Panc1 (cell line): ENCODE measurements around the gene PCNT. TPM values are rescaled to one million over a fixed set of nuclear protein-coding genes. Genes with fewer than 3 reads are reported as not detected.

Experiments used
- ATAC-seq: fragments of 200-7000 bp; cut with Tn5 transposase; 2 replicates; pipeline ENCODE4 v1.9.1; 2020; ENCODE audit warnings: mild to moderate bottlenecking, moderate library complexity
- BruUV-seq: library from RNA; stranded (reverse); fragments of 400-500 nt; replicated peaks from 2 replicates; lab custom pipeline; 2021; lab: Mats Ljungman, UMichigan
- CTCF ChIA-PET: fragments of 300-600 bp; sonication (Branson Sonifier 250); formaldehyde crosslinking; loops from one replicate; lab custom pipeline; 2022; ENCODE audit warnings: antibody characterized with exemption; lab: Charles Lee
- POLR2A ChIA-PET: fragments of 300-600 bp; sonication (Branson Sonifier 250); formaldehyde crosslinking; loops from one replicate; lab custom pipeline; 2022; ENCODE audit warnings: antibody characterized with exemption; lab: Charles Lee
- DNase-seq: peaks from one replicate; pipeline ENCODE4 v3.0.0-alpha.2; 2010; ENCODE audit warnings: low read depth, low spot score
- H3K27ac ChIP-seq: 2 replicates; pipeline ENCODE4 v1.5.1; 2011; ENCODE audit warnings: mild to moderate bottlenecking, low read length, inconsistent platforms
- H3K27me3 ChIP-seq: fragments of 200-500 bp; sonication (Bioruptor generic); 2 replicates; pipeline ENCODE4 v1.6.0; 2014; ENCODE audit warnings: low read length, inconsistent platforms; ENCODE audit not compliant: control insufficient read depth, insufficient read depth
- H3K36me3 ChIP-seq: fragments of 200-500 bp; sonication (Bioruptor generic); 2 replicates; pipeline ENCODE4 v1.5.1; 2014; ENCODE audit warnings: inconsistent platforms, mild to moderate bottlenecking, low read length, moderate library complexity; ENCODE audit not compliant: control insufficient read depth, insufficient read depth
- H3K4me1 ChIP-seq: 2 replicates; pipeline ENCODE4 v1.5.1; 2011; ENCODE audit warnings: inconsistent platforms, mild to moderate bottlenecking, low read length, moderate library complexity; ENCODE audit not compliant: control insufficient read depth, insufficient read depth
- H3K4me3 ChIP-seq, 2 experiments: 2 replicates each; pipeline ENCODE4 v1.5.1; 2011 to 2012; ENCODE audit warnings: low read depth in 2 of 2, low read length in 2 of 2, mild to moderate bottlenecking in 2 of 2, inconsistent platforms in 1 of 2, moderate library complexity in 1 of 2
- H3K9me3 ChIP-seq: fragments of 200-500 bp; sonication (Bioruptor generic); 2 replicates; pipeline ENCODE4 v1.5.1; 2014; ENCODE audit warnings: low read depth, mild to moderate bottlenecking, inconsistent platforms, low read length, moderate library complexity; ENCODE audit not compliant: control insufficient read depth, insufficient read depth
- CTCF ChIP-seq: fragments of 450-650 bp; IDR thresholded peaks from 2 replicates; pipeline ENCODE4 v1.5.1; 2017; ENCODE audit warnings: mild to moderate bottlenecking
- POLR2AphosphoS5 ChIP-seq: IDR thresholded peaks from 2 replicates; pipeline ENCODE4 v1.6.1; 2012; ENCODE audit warnings: mild to moderate bottlenecking, low read depth, low read length, moderate library complexity
- REST ChIP-seq, 2 experiments: IDR thresholded peaks; 2 replicates each; pipeline ENCODE4 v1.6.1; 2011 to 2012; ENCODE audit warnings: low read depth in 2 of 2, control low read depth in 1 of 2, low read length in 1 of 2, mild to moderate bottlenecking in 1 of 2, moderate library complexity in 1 of 2; ENCODE audit not compliant: insufficient read depth in 1 of 2
- SIN3A ChIP-seq: IDR thresholded peaks from 2 replicates; pipeline ENCODE4 v1.6.1; 2012; ENCODE audit warnings: low read depth, mild to moderate bottlenecking, low read length, moderate library complexity, borderline replicate concordance; ENCODE audit not compliant: insufficient read depth
- TCF7L2 ChIP-seq: IDR thresholded peaks from 2 replicates; pipeline ENCODE4 v1.6.1; 2011; ENCODE audit warnings: mild to moderate bottlenecking, low read depth, low read length, inconsistent platforms
- in situ Hi-C: cut with HindIII; loops from 2 replicates; pipeline ENCODE4 v1.10.0; 2016; ENCODE audit warnings: low sequenced_read_pairs, low pct_unique_long_range_greater_than_20kb
- intact Hi-C: fragments of 100-400 bp; cut with micrococcal nuclease; formaldehyde crosslinking; loops from one replicate; pipeline ENCODE4 v1.10.0; 2022; ENCODE audit not compliant: unreplicated experiment
- total RNA-seq: library from RNA; stranded (reverse); gene quantifications from one replicate; pipeline ENCODE4 v1.2.1, GENCODE V29; 2021; ENCODE audit not compliant: unreplicated experiment

The PCNT gene
- total RNA-seq, 1 experiment from 2014 or later = 44.3 TPM

GRCh38 chr21:46376856-46377453 lies 53.0 kb downstream of the PCNT start:
- Histone ChIP-seq H3K4me3 (no peak overlapping the region), H3K27me3 (no peaks in the 10 kb centered on the region), H3K9me3 (no peaks in the 10 kb centered on the region), H3K27ac (no peak overlapping the region), H3K4me1 (no peaks in the 10 kb centered on the region), H3K36me3 (no peaks in the 10 kb centered on the region)
- no peak for DNase-seq
- intact Hi-C loops (no loop called here), in situ Hi-C loops (no loop called here)
- TF ChIP-seq POLR2AphosphoS5 (no peak), TCF7L2 (no peak), CTCF (no peak), REST (IDR thresholded peaks at IDR 0.05; ENCODE audit: insufficient read depth in 1 of 2, low read depth in 2 of 2, low read length in 1 of 2) (no peak), SIN3A (no peak)
- CTCF ChIA-PET = no interaction called here
- ATAC-seq = no peak
- no TSS peak for BruUV-seq
- POLR2A ChIA-PET = no interaction called here

GRCh38 chr21:46377789-46378188 lies 53.8 kb downstream of the PCNT start:
- no peaks in the 10 kb centered on the region for H3K9me3 ChIP-seq
- no peaks in the 10 kb centered on the region for H3K4me1 ChIP-seq
- no peaks in the 10 kb centered on the region for H3K36me3 ChIP-seq
- TF ChIP-seq POLR2AphosphoS5 (no peak), CTCF (no peak), REST (IDR thresholded peaks at IDR 0.05; ENCODE audit: insufficient read depth in 1 of 2, low read depth in 2 of 2, low read length in 1 of 2) (no peak), TCF7L2 (no peak), SIN3A (no peak)
- BruUV-seq = no TSS peak
- ATAC-seq (no peak), DNase-seq (no peak)
- ChIA-PET POLR2A (no interaction called here), CTCF (no interaction called here)
- H3K4me3 ChIP-seq = no peak overlapping the region
- no peak overlapping the region for H3K27ac ChIP-seq
- in situ Hi-C loops (no loop called here), intact Hi-C loops (no loop called here)
- H3K27me3 ChIP-seq = no peaks in the 10 kb centered on the region
